HL-60 (cell line): ENCODE measurements around the gene KCNG3.

Experiments
- CTCF ChIP-seq: IDR thresholded peaks from one replicate; pipeline ENCODE4 v1.5.1; 2011; ENCODE audit warnings: low read length, control low read depth, inconsistent platforms; ENCODE audit not compliant: insufficient read depth
- GABPA ChIP-seq: IDR thresholded peaks from 2 replicates; pipeline ENCODE4 v1.6.1; 2012; ENCODE audit warnings: low read depth
- POLR2AphosphoS5 ChIP-seq: IDR thresholded peaks from 2 replicates; pipeline ENCODE4 v1.6.1; 2012; ENCODE audit warnings: low read depth
- SPI1 ChIP-seq: IDR thresholded peaks from 2 replicates; pipeline ENCODE4 v1.6.1; 2012; ENCODE audit warnings: low read depth, mild to moderate bottlenecking, borderline replicate concordance
- TF ChIP-seq, protein P1 (sequence below): IDR thresholded peaks from 2 replicates; pipeline ENCODE4 v1.6.1; 2012; ENCODE audit warnings: low read depth; ENCODE audit not compliant: insufficient replicate concordance

DNA sequence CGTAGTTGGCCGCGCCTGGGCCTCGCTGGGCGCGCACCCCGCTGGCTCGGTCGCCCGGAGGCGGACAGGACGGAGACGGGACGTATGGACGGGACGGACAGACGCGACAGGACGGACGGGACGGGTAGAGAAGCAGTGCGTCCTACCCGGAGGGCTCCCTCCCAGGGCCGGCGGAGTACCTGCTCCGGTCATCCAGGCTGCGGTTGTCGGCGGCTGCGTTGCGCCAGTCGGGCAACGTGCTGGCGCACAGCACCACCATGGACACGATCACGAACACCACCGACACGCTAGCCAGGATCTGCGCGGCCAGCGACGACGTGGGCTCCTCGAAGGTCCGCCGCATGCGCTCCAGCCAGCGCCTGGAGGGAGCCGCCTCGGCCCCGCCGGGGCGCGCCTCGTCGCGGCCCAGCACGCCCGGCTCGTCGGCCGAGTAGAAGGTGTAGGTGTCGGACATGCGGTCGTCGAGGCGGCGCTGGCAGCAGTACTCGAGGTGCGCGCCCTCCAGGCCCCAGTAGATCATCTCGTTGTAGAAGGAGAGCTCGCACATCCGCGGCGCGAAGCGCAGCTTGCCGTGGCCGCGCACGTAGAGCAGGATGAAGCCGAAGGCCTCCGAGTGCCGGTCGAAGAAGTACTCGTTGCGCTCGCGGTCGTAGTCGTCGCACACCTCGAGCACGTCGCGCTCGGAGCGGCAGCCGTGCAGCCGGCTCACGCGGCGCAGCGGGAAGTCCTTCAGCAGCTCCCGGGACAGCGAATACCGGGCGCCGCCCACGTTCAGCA, 903 bp downstream of the KCNG3 start:
- TF ChIP-seq CTCF = no peak
- no peak for TF ChIP-seq POLR2AphosphoS5
- TF ChIP-seq SPI1 = no peak
- no peak for TF ChIP-seq GABPA
- TF ChIP-seq, protein P1, sequence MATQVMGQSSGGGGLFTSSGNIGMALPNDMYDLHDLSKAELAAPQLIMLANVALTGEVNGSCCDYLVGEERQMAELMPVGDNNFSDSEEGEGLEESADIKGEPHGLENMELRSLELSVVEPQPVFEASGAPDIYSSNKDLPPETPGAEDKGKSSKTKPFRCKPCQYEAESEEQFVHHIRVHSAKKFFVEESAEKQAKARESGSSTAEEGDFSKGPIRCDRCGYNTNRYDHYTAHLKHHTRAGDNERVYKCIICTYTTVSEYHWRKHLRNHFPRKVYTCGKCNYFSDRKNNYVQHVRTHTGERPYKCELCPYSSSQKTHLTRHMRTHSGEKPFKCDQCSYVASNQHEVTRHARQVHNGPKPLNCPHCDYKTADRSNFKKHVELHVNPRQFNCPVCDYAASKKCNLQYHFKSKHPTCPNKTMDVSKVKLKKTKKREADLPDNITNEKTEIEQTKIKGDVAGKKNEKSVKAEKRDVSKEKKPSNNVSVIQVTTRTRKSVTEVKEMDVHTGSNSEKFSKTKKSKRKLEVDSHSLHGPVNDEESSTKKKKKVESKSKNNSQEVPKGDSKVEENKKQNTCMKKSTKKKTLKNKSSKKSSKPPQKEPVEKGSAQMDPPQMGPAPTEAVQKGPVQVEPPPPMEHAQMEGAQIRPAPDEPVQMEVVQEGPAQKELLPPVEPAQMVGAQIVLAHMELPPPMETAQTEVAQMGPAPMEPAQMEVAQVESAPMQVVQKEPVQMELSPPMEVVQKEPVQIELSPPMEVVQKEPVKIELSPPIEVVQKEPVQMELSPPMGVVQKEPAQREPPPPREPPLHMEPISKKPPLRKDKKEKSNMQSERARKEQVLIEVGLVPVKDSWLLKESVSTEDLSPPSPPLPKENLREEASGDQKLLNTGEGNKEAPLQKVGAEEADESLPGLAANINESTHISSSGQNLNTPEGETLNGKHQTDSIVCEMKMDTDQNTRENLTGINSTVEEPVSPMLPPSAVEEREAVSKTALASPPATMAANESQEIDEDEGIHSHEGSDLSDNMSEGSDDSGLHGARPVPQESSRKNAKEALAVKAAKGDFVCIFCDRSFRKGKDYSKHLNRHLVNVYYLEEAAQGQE = no peak
